Epithelial cell of esophagus (primary cell): ENCODE measurements around the gene CEP41.

Experiments
- DNase-seq: peaks from one replicate; pipeline ENCODE4 v3.0.0; 2010; ENCODE audit warnings: low read depth
- H3K4me3 ChIP-seq: 2 replicates; pipeline ENCODE4 v1.5.1; 2011; ENCODE audit warnings: mild to moderate bottlenecking, low read length, control low read depth
- TF ChIP-seq, protein P1 (sequence below): IDR thresholded peaks from 2 replicates; pipeline ENCODE4 v1.5.1; 2011; ENCODE audit warnings: low read depth, mild to moderate bottlenecking, low read length, control low read depth, inconsistent platforms; ENCODE audit not compliant: insufficient read depth; ENCODE audit errors: missing control alignments

The CEP41 gene

DNA sequence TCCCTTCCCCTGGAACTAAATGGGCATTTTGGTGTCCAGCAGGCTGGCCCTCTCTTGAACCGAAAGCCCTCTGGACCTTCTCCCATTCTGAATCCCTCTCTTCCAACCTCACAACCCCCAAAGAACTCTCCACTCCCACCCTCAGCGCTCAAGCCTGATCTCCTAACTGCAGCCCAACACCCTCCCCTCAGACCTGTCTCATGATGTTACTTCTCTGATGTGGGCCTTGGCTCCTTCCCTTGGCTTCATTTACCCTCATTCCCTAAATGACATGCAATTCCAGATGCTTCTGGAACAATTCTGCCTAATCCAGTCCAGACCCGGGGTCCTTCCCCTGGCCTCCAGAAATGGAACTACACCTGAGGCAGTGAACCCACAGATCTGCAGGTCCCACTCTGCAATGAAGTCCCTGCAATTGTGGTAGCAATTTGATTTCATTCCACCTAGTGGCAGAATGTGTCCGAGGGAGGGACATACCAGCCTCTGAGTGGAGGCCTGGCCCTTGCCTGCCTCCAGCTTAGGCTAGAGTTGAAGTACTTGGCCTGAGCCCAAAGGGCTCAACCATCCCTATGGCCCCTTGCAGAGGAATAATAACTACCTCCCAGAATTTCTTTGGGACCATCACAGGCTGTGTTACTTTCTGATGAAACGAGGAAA is 4.1 kb upstream of the CEP41 start:
- no peak for DNase-seq
- TF ChIP-seq, protein P1, sequence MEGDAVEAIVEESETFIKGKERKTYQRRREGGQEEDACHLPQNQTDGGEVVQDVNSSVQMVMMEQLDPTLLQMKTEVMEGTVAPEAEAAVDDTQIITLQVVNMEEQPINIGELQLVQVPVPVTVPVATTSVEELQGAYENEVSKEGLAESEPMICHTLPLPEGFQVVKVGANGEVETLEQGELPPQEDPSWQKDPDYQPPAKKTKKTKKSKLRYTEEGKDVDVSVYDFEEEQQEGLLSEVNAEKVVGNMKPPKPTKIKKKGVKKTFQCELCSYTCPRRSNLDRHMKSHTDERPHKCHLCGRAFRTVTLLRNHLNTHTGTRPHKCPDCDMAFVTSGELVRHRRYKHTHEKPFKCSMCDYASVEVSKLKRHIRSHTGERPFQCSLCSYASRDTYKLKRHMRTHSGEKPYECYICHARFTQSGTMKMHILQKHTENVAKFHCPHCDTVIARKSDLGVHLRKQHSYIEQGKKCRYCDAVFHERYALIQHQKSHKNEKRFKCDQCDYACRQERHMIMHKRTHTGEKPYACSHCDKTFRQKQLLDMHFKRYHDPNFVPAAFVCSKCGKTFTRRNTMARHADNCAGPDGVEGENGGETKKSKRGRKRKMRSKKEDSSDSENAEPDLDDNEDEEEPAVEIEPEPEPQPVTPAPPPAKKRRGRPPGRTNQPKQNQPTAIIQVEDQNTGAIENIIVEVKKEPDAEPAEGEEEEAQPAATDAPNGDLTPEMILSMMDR, result no peak
- no peak overlapping the region for H3K4me3 ChIP-seq

- no peak for DNase-seq
- TF ChIP-seq, protein P1, result no peak
- no peak overlapping the region for H3K4me3 ChIP-seq
Measured at GRCh38 chr7:130444234-130444633, 3.4 kb upstream of the CEP41 start.

DNA sequence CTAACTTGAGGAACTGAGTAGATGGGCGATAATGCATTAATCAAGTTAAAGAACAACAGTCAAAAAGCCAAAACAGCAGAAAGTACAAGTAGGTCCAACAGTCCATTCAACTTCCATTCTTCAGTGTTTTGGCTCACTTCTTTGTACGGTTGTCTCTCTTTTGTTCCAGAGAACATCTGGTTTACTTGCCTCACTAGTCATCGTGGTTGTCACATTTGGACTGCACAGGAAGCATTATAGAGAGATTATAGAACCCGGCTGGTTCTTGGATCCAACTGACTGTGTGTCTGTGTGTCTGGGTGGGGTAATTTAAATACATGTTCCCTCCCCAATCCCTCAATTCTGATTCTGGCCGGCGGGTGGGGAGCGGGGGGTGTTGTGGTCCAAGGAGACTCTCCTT is 1.8 kb upstream of the CEP41 start:
- no peak for DNase-seq
- H3K4me3 ChIP-seq, result no peak overlapping the region
- TF ChIP-seq, protein P1, result no peak

GRCh38 chr7:130441408-130441869 is 623 bp upstream of the CEP41 start:
- peak; percentile 20 for DNase-seq
- H3K4me3 ChIP-seq, result peak overlapping the region; percentile 77
- TF ChIP-seq, protein P1, result no peak

- H3K4me3 ChIP-seq, result no peak overlapping the region
- TF ChIP-seq, protein P1, result no peak
- DNase-seq, result no peak
Measured at GRCh38 chr7:130436253-130436652, 4.6 kb downstream of the CEP41 start.

DNA sequence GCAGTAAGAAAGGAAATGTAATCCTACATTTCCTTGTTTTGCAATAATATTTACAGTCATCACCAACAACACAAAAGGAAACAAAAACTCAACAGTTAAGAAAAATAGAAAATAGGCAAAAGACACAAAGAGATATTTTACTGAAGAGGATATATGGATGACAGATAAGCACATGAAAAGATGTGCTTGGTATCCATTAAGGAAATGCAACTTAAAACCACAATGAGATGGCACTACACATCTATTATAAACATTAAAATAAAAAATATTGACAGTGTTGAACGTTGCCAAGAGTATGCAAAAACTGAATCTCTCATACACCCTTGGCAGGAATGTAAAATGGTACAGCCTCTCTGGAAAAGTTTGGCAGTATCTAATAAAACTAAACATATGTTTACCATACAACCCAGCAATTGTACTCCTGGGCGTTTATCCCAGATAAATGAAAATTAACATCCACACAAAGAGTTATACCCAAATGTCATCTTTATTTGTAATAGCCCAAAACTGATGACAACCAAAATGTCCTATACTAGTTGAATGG is 5.4 kb downstream of the CEP41 start:
- DNase-seq, result no peak
- TF ChIP-seq, protein P1, result no peak
- no peak overlapping the region for H3K4me3 ChIP-seq

- H3K4me3 ChIP-seq, result no peak overlapping the region
- TF ChIP-seq, protein P1, result no peak
- DNase-seq, result no peak
Measured at GRCh38 chr7:130433301-130433700, 7.5 kb downstream of the CEP41 start.
